GM12878 (cell line): ENCODE results near the gene UBASH3B. TPM values are rescaled to one million over a fixed set of nuclear protein-coding genes. Genes with fewer than 3 reads are reported as not detected.

Experiments
- LARP7 ChIP-seq: fragments of 450-650 bp; IDR thresholded peaks from 2 replicates; pipeline ENCODE4 v1.6.1; 2017; ENCODE audit warnings: mild to moderate bottlenecking
- NR2C1 ChIP-seq: fragments of 450-650 bp; IDR thresholded peaks from 2 replicates; pipeline ENCODE4 v1.6.1; 2017; ENCODE audit warnings: antibody characterized with exemption, mild to moderate bottlenecking, moderate library complexity
- STAT1 ChIP-seq: fragments of 450-650 bp; conservative IDR thresholded peaks from 2 replicates; pipeline ENCODE4 v1.6.1; 2014; ENCODE audit warnings: antibody characterized with exemption, mild to moderate bottlenecking
- polyA plus RNA-seq, 11 experiments: library from polyadenylated mRNA; depleted of rRNA in 4 of 11; unstranded in 6 of 11; stranded (reverse) in 5 of 11; fragments of >200 nt; fragmentation: Nextera tagmentation in 4 of 11; fragmentation: Illumina TruSeq in 1 of 11; extraction: Ambion mirVana in 4 of 11; extraction: Trizol in 1 of 11; gene quantifications; 1 replicate in 1 of 11; 2 replicates in 10 of 11; pipeline versions ENCODE4 v1.2.1 to v1.2.3, GENCODE V29; 2011 to 2016; ENCODE audit warnings: inconsistent platforms in 2 of 11, missing spikeins in 2 of 11, low read depth in 1 of 11
- total RNA-seq, 4 experiments: library from RNA; depleted of rRNA in 3 of 4; stranded (reverse); fragments of >200 nt in 3 of 4; fragmentation: Illumina TruSeq in 1 of 4; extraction: Trizol in 1 of 4; gene quantifications; 2 replicates each; pipeline versions ENCODE4 v1.2.1 to v1.2.3, GENCODE V29; 2013 to 2021
- TF ChIP-seq, protein P1 (sequence below): fragments of 450-650 bp; formaldehyde crosslinking; IDR thresholded peaks from 2 replicates; pipeline ENCODE4 v1.4.0; 2022; ENCODE audit warnings: mild to moderate bottlenecking, moderate library complexity
- TF ChIP-seq, protein P2 (sequence below): fragments of 450-650 bp; IDR thresholded peaks from 2 replicates; pipeline ENCODE4 v1.6.1; 2017; ENCODE audit warnings: antibody characterized with exemption, mild to moderate bottlenecking, moderate library complexity
- TF ChIP-seq, protein P3 (sequence below), 3 experiments: IDR thresholded peaks in 2 of 3; conservative IDR thresholded peaks in 1 of 3; 2 replicates each; pipeline ENCODE4 v1.5.1; 2011; ENCODE audit warnings: low read depth in 3 of 3, low read length in 3 of 3, mild to moderate bottlenecking in 3 of 3, control low read depth in 2 of 3, moderate library complexity in 2 of 3, inconsistent platforms in 1 of 3, mixed read lengths in 1 of 3; ENCODE audit not compliant: control insufficient read depth in 2 of 3, insufficient read depth in 1 of 3; ENCODE audit errors: extremely low read depth in 1 of 3

UBASH3B gene
- total and polyA plus RNA-seq, 10 of the 15 experiments (the other 5 are each of a cell fraction or from before 2014, with no cell fraction given): 0.18 to 3.3 (median 0.57) TPM

GRCh38 chr11:122847466-122847865 is 191.9 kb downstream of the UBASH3B start (continued):
- TF ChIP-seq, protein P1, sequence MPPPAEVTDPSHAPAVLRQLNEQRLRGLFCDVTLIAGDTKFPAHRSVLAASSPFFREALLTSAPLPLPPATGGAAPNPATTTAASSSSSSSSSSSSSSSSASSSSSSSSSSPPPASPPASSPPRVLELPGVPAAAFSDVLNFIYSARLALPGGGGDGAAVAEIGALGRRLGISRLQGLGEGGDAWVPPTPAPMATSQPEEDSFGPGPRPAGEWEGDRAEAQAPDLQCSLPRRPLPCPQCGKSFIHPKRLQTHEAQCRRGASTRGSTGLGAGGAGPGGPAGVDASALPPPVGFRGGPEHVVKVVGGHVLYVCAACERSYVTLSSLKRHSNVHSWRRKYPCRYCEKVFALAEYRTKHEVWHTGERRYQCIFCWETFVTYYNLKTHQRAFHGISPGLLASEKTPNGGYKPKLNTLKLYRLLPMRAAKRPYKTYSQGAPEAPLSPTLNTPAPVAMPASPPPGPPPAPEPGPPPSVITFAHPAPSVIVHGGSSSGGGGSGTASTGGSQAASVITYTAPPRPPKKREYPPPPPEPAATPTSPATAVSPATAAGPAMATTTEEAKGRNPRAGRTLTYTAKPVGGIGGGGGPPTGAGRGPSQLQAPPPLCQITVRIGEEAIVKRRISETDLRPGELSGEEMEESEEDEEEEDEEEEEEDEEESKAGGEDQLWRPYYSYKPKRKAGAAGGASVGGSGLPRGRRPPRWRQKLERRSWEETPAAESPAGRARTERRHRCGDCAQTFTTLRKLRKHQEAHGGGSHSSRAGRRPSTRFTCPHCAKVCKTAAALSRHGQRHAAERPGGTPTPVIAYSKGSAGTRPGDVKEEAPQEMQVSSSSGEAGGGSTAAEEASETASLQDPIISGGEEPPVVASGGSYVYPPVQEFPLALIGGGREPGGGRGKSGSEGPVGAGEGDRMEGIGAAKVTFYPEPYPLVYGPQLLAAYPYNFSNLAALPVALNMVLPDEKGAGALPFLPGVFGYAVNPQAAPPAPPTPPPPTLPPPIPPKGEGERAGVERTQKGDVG (CRISPR knock-in tag): no peak
- no peak for TF ChIP-seq STAT1
- TF ChIP-seq, protein P2, sequence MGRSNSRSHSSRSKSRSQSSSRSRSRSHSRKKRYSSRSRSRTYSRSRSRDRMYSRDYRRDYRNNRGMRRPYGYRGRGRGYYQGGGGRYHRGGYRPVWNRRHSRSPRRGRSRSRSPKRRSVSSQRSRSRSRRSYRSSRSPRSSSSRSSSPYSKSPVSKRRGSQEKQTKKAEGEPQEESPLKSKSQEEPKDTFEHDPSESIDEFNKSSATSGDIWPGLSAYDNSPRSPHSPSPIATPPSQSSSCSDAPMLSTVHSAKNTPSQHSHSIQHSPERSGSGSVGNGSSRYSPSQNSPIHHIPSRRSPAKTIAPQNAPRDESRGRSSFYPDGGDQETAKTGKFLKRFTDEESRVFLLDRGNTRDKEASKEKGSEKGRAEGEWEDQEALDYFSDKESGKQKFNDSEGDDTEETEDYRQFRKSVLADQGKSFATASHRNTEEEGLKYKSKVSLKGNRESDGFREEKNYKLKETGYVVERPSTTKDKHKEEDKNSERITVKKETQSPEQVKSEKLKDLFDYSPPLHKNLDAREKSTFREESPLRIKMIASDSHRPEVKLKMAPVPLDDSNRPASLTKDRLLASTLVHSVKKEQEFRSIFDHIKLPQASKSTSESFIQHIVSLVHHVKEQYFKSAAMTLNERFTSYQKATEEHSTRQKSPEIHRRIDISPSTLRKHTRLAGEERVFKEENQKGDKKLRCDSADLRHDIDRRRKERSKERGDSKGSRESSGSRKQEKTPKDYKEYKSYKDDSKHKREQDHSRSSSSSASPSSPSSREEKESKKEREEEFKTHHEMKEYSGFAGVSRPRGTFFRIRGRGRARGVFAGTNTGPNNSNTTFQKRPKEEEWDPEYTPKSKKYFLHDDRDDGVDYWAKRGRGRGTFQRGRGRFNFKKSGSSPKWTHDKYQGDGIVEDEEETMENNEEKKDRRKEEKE: no peak
- no peak for TF ChIP-seq NR2C1
- TF ChIP-seq, protein P3, sequence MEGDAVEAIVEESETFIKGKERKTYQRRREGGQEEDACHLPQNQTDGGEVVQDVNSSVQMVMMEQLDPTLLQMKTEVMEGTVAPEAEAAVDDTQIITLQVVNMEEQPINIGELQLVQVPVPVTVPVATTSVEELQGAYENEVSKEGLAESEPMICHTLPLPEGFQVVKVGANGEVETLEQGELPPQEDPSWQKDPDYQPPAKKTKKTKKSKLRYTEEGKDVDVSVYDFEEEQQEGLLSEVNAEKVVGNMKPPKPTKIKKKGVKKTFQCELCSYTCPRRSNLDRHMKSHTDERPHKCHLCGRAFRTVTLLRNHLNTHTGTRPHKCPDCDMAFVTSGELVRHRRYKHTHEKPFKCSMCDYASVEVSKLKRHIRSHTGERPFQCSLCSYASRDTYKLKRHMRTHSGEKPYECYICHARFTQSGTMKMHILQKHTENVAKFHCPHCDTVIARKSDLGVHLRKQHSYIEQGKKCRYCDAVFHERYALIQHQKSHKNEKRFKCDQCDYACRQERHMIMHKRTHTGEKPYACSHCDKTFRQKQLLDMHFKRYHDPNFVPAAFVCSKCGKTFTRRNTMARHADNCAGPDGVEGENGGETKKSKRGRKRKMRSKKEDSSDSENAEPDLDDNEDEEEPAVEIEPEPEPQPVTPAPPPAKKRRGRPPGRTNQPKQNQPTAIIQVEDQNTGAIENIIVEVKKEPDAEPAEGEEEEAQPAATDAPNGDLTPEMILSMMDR (IDR thresholded peaks at IDR 0.05 in 2 of 3, conservative IDR thresholded peaks at IDR 0.05 in 1 of 3; ENCODE audit: control insufficient read depth in 2 of 3, extremely low read depth in 1 of 3, insufficient read depth in 1 of 3, low read depth in 3 of 3, low read length in 3 of 3): no peak
- TF ChIP-seq LARP7: no peak
- TF ChIP-seq, all 136 proteins: peak for 0
